NCI-H187 treated with DMSO at 0.1 percent for 48 hours (cell line): ENCODE results near the gene C19orf12.
"Not testable (repeated sequence)": the region's sequence is repeated elsewhere in the genome, so short reads cannot be mapped to it uniquely, and the experiment has no call there.

ENCODE experiments used
- DNase-seq: peaks from one replicate; lab custom pipeline; 2025; lab: John Stamatoyannopoulos, UW

The C19orf12 gene

GRCh38 chr19:29731331-29731850 lies 16.3 kb upstream of the C19orf12 start:
- no peak for DNase-seq

- DNase-seq: no peak
Observed at GRCh38 chr19:29727906-29728305, 12.8 kb upstream of the C19orf12 start.

GRCh38 chr19:29724746-29725145 lies 9.7 kb upstream of the C19orf12 start:
- no peak for DNase-seq

GRCh38 chr19:29724102-29724641 lies 9.1 kb upstream of the C19orf12 start:
- no peak for DNase-seq

GRCh38 chr19:29717051-29717450 lies 2.0 kb upstream of the C19orf12 start:
- DNase-seq: no peak

- DNase-seq: no peak
Observed at GRCh38 chr19:29715701-29716581, 880 bp upstream of the C19orf12 start.

- no peak for DNase-seq
Observed at GRCh38 chr19:29714371-29714952, 599 bp downstream of the C19orf12 start.

- no peak for DNase-seq
Observed at GRCh38 chr19:29712744-29713516, 2.1 kb downstream of the C19orf12 start.

DNA sequence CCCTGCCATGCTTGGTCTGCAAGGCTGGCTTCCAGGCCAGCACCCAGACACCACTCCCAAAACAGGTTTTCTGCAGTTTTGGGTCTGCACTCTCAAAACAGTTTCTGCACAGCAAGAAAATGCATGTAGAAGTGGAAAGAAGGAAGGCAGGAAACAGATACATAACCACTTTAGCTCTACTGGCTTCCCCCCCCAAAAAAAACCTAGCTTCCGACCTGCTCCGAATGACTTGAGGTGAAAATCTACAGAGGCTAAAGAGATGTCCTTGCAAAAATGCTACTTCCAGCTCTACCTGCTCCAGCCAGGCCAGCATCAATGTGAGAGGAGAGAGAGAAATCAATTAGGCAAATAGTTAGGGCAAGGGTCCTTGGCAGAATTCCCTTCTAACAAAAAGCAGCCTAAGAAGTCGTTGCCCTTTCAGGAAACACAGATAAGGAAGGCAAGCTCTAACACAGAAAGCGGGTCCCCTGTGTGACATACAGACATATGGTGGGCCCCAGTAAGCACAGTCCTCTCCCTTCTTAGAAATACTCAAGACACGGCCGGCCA lies 3.4 kb downstream of the C19orf12 start:
- no peak for DNase-seq

DNA sequence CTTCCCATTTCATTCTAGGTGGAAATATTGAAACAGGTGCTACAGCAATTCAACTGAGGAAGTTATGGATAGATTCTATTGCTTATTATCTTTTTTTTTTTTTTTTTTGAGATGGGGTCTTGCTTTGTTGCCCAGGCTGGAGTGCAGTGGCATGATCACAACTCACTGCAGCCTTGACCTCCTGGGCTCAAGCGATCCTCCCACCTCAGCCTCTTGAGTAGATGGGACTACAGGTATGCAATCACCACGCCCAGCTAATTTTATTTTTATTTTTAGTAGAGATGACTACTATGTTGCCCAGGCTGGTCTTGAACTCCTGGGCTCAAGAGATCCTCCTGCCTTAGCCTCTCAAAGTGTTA lies 5.6 kb downstream of the C19orf12 start:
- DNase-seq: not testable (repeated sequence)

DNA sequence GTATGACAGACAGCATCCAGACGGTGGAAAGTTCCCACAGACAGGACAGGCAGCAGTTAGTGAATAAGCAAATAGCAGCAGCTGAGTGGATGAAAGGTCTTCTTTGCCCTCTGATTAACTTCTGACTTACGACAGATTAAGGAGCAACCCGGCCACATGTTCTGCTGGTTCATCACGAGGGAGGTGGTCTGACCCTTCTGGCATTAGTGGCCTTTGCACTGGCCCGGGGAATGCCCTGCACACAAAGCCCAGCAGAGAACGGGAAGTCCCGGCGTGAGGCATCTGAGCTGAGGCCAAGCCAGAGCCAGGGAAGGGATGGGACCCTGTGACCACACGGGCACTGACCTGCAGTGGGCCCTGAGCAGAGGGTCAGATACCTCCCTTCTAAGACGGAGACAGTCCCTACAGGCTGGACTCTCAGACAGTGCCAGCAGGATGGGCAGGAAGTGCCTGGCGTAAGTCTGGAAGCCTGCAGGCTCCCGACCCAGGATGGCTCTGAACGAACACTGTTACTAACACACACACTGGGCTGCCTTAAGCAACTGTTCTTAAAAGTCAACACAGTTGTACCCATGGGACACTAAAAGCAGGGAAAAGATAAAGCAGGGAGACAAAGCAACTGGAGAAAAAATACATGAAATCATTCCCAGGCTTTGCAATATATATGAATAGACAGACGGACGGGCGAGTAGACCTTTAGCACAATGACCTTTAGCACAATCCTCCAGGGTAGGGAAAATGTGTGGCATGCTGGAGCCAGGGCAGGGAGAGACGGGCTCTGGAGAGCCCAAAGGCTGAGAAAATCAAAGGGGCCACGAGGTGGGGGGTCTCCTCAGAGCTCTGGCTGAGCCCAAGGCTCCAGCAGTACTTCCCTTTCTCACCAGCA lies 6.3 kb downstream of the C19orf12 start:
- DNase-seq: no peak

GRCh38 chr19:29706635-29707034 lies 8.4 kb downstream of the C19orf12 start:
- no peak for DNase-seq

DNA sequence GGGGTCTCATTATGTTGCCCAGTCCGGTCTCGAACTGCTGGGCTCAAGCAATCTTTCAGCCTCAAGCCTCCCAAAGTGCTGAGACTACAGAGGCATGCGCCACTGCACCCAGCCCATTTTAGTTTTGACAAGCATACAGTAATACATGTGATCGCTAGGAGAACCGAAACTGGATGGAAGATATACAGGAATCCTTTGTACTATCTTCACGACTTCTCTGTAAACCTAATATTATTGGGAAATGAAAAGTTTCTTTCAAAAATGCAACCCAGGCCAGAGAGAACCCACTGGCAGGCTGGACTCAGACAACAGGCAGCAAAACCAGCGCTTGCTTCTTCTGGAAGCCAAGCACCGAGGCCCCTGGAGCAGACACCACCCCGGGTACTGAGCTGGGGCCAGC lies 9.4 kb downstream of the C19orf12 start:
- no peak for DNase-seq

- no peak for DNase-seq
Observed at GRCh38 chr19:29704562-29705558, 10.2 kb downstream of the C19orf12 start.

DNA sequence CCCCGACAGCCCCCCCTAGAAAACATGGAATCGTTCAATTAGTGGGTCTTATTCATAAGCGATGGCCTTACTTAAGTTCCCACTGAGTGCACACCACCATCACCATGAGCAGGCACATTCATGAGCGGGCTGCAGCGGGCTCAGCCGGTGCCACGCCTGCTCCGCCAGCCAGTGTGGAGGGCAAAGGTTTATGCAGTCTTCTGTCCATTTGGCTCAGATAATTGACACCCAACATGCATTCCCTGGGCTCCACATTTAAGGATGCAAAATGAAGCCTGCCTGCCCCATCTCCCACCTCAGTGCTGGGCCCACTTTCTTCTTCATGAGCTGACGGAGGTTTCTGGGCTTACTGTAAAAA lies 12.1 kb downstream of the C19orf12 start:
- DNase-seq: no peak

DNA sequence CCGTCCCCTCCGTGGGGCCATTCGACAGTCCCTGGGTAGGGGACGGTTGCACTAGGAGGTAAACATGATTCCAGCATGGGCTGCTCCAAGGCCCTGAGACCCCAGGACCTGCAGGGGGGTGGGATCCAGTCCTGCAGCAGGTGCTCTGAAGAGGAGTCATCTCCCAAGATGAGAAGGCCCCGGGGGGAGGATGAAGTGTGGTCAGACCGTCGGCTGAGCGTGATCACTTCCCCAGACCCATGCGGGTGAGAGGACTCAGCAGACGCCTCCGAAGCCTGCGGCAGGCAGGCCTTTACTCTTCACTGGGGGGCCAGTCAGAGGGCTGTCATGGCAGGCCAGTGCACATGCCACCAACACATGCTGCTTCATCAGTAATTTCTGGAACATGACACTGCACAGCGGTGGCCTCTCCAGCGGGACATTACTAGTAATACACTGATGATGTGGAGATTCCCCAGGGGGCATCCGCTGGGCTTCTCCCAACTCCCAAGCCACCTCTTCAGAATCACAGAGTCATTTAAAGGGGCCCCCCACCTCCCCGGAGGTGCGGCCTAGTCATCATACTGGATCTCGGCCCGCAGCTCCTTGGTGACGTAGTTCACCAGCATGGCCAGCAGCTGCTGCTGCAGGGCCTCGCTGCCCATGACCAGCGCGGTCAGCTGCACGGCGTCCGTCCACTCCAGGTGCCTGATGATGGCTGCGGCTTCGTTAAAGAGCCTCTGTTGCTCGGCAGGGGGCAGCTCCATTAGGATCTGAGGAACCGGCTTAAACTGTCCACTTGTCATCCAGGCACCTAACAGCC lies 12.7 kb downstream of the C19orf12 start:
- DNase-seq: no peak

GRCh38 chr19:29700498-29700897 lies 14.6 kb downstream of the C19orf12 start:
- DNase-seq: no peak

DNA sequence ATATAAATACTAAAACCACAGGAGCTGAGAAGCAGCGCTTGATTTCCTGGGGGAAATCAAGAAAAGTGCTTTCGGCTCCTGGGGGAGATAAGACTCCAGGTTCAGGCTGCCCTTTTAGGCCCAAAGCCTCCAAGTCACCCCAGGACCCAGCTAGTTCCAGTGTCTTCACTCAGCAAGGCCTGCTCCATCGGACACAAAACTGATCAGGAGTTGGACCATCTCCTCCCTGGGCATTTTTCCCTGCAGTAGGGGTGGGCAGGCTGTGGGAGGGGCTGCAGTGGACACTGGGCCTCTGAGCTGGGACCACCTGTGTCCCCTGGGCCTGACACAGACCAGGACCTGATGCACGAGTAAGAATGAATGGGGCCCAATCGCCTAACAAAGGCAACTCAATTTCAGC lies 15.2 kb downstream of the C19orf12 start:
- no peak for DNase-seq
